ENCODE measurements around the gene PKHD1. TPM values are rescaled to one million over a fixed set of nuclear protein-coding genes. Genes with fewer than 3 reads are reported as not detected.

The PKHD1 gene
- total RNA-seq, 4 donors from 2014 or later = 0.12 TPM; not detected in 3

GRCh38 chr6:52009466-52010140, 77.8 kb downstream of the PKHD1 start:
- DNase-seq (ENCODE audit: low spot score) (no peak), ATAC-seq (ENCODE audit: low FRiP score) (no peak)
- TF ChIP-seq, protein P1, sequence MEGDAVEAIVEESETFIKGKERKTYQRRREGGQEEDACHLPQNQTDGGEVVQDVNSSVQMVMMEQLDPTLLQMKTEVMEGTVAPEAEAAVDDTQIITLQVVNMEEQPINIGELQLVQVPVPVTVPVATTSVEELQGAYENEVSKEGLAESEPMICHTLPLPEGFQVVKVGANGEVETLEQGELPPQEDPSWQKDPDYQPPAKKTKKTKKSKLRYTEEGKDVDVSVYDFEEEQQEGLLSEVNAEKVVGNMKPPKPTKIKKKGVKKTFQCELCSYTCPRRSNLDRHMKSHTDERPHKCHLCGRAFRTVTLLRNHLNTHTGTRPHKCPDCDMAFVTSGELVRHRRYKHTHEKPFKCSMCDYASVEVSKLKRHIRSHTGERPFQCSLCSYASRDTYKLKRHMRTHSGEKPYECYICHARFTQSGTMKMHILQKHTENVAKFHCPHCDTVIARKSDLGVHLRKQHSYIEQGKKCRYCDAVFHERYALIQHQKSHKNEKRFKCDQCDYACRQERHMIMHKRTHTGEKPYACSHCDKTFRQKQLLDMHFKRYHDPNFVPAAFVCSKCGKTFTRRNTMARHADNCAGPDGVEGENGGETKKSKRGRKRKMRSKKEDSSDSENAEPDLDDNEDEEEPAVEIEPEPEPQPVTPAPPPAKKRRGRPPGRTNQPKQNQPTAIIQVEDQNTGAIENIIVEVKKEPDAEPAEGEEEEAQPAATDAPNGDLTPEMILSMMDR (IDR thresholded peaks at IDR 0.05) = no peak

DNA sequence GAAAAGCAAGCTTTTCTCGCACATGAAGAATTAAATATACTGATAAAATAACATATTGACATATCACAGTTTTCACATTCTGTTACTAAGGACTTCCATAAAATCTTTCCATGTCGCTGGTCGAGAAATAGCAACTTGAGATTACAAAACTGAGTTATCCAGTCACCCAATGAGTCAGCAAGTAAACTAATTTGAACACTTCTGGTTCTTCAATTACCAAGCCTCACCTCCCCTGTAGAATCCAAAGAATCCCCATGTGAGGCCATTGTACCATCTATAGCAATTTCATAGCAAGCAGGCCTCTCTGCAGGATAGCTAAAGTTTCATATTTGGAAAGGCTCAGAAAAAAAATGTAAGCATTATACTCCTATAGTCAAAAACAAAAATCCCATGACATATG, 87.3 kb downstream of the PKHD1 start:
- DNase-seq (ENCODE audit: low spot score) (no peak), ATAC-seq (ENCODE audit: low FRiP score) (no peak)
- TF ChIP-seq, protein P1 (IDR thresholded peaks at IDR 0.05) = no peak

DNA sequence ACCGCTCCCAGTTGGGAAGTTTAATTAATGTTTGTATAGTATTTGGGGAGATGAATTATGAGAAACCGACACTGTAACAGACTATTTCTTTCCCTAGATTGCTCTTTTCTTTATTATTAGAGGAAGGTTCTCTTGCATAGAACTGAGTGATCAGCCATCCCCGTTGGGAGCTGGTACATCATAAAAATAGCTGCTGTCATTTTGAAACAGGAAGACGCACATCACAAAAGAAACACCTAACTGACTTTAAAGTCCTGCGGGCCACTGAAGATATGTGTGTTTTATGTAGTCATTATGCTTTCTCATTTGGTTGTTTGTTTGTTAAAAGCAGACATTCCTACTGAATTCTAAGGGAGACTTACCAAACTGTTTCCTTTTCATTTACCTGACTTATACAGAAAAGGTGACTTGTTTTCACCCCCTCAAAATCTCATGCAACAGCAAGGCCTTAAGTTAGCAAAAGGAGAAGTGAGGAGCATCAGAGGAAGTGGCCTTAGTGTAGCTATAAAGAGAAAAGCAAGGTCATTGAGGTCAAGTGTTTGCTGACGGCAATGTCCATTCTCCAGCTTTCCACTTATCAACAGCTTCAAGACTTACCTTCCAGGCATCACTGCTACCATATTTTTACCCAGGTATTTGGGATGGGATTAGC, 91.0 kb downstream of the PKHD1 start:
- ATAC-seq (ENCODE audit: low FRiP score) = no peak
- DNase-seq (ENCODE audit: low spot score) = no peak
- TF ChIP-seq, protein P1 (IDR thresholded peaks at IDR 0.05) = no peak

DNA sequence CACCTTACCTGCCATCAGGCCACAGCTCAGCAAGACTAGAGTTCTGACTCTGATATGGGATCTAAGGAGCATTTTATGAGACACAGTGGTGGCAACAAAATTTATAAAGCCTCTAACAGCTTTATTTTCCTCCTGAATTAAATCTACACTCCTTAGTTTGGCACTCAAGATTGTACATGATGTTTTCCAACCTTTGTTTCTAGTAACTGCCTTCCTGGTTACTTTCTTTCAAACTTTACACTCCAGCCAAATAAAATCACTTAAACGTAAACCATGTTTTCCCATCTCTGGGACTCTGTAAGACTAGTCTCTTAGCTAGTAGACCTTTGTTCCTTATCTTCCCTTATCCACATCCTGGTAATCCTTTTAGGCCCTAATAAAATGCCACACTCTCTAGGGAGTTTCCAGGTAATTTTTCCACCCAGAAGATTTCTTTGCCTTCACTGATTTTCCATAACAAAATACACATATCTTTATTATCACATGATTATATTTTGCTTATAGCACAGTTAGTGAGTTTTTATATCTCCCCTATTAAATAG, 92.1 kb downstream of the PKHD1 start:
- ATAC-seq (ENCODE audit: low FRiP score) (no peak), DNase-seq (ENCODE audit: low spot score) (no peak)
- TF ChIP-seq, protein P1 (IDR thresholded peaks at IDR 0.05) = no peak

GRCh38 chr6:51992876-51993275, 94.5 kb downstream of the PKHD1 start:
- TF ChIP-seq, protein P1 (IDR thresholded peaks at IDR 0.05) = no peak
- DNase-seq (ENCODE audit: low spot score) (no peak), ATAC-seq (ENCODE audit: low FRiP score) (no peak)

GRCh38 chr6:51989789-51990188, 97.6 kb downstream of the PKHD1 start:
- TF ChIP-seq, protein P1 (IDR thresholded peaks at IDR 0.05) = no peak
- DNase-seq (ENCODE audit: low spot score) (no peak), ATAC-seq (ENCODE audit: low FRiP score) (no peak)

GRCh38 chr6:51986864-51987263, 100.5 kb downstream of the PKHD1 start:
- DNase-seq (ENCODE audit: low spot score) (no peak), ATAC-seq (ENCODE audit: low FRiP score) (no peak)
- TF ChIP-seq, protein P1 (IDR thresholded peaks at IDR 0.05) = no peak

Measured in omental fat pad (tissue), 4 donors.